Kasumi-1 (cell line): Measurements from ENCODE around the gene ATP6V0D1.

Source experiments
- DNase-seq, 2 experiments: peaks; one replicate each; lab custom pipeline; 2025; lab: John Stamatoyannopoulos, UW

Gene ATP6V0D1

GRCh38 chr16:67393111-67393787, 87.7 kb downstream of the ATP6V0D1 start, which contains the start of gene TPPP3:
TSS of gene TPPP3 (minus strand) at chr16:67393498. CDS start at chr16:67391111, 2,387 bp downstream.
- no peak for DNase-seq

- no peak for DNase-seq
These were observed 88.5 kb downstream of the ATP6V0D1 start for GRCh38 chr16:67392301-67393059.

GRCh38 chr16:67391424-67392300, 89.3 kb downstream of the ATP6V0D1 start:
- DNase-seq = no peak

GRCh38 chr16:67390816-67391423, 90.0 kb downstream of the ATP6V0D1 start:
- no peak for DNase-seq

- DNase-seq = peak; percentile 58 to 67
These were observed 90.8 kb downstream of the ATP6V0D1 start for GRCh38 chr16:67389911-67390815.

GRCh38 chr16:67388591-67388990, 92.4 kb downstream of the ATP6V0D1 start:
- no peak for DNase-seq

GRCh38 chr16:67388191-67388590, 92.8 kb downstream of the ATP6V0D1 start:
- no peak for DNase-seq
